ENCODE measurements around the gene FAM174B.

DNA sequence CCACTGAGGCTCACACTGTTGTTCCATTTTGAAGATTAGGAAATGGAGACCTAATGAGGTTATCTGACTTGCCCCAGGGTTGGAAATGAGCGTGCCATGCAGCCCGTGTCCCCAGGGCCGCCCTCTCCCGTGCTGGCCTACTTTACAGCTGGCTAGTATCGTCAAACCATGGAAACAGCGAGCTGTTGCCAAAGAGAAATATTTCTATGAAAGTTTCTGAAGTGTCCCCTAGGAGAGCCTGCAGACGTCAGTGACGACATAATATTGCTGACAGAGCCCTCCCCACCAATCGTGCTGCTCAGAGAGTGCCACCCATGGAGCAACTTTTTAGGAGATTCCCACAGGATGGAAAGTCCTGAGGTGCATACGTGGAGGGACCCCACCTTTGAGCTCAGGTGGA is 11.2 kb upstream of the FAM174B start:
- TF ChIP-seq, protein P1, sequence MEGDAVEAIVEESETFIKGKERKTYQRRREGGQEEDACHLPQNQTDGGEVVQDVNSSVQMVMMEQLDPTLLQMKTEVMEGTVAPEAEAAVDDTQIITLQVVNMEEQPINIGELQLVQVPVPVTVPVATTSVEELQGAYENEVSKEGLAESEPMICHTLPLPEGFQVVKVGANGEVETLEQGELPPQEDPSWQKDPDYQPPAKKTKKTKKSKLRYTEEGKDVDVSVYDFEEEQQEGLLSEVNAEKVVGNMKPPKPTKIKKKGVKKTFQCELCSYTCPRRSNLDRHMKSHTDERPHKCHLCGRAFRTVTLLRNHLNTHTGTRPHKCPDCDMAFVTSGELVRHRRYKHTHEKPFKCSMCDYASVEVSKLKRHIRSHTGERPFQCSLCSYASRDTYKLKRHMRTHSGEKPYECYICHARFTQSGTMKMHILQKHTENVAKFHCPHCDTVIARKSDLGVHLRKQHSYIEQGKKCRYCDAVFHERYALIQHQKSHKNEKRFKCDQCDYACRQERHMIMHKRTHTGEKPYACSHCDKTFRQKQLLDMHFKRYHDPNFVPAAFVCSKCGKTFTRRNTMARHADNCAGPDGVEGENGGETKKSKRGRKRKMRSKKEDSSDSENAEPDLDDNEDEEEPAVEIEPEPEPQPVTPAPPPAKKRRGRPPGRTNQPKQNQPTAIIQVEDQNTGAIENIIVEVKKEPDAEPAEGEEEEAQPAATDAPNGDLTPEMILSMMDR (IDR thresholded peaks at IDR 0.05), result no peak
- no peak for TF ChIP-seq POLR2A (IDR thresholded peaks at IDR 0.05)

All from prostate gland (tissue), 2 donors.